ENCODE results near the gene TMC8.
A peak's percentile ranks its signal among the peaks of the same experiment; 100 is the strongest.

DNA sequence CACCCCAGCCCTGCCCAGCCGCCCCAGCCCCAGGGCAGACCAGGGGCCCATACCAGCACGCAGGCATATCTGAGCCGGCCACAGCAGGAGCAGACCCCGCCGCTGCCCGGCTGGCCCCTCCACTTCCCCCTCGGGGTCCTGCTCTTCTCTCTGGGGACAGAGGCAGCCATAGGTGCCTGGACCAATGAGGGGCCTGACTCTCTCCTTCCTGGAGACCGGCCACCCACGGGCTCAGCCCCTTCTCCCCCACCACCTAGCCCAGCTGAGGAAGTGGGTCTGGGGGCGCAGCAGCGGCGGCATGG, 5.8 kb upstream of the TMC8 start:
- TF ChIP-seq POLR2A (IDR thresholded peaks at IDR 0.05; ENCODE audit: low read depth, low read length), result 0 out of 2 replicates have a peak, but pooled peaks have one; percentile 38
- no peak for TF ChIP-seq POLR2AphosphoS5 (IDR thresholded peaks at IDR 0.05; ENCODE audit: low read depth, low read length)
- TF ChIP-seq PAX5 (IDR thresholded peaks at IDR 0.05; ENCODE audit: insufficient read depth, low read length, severe bottlenecking), result no peak
- TF ChIP-seq POU2F2 (IDR thresholded peaks at IDR 0.05; ENCODE audit: low read depth, low read length), result no peak
- no peak for TF ChIP-seq TAF1 (IDR thresholded peaks at IDR 0.05; ENCODE audit: low read depth, low read length)
- no peak for TF ChIP-seq SPI1 (IDR thresholded peaks at IDR 0.05; ENCODE audit: low read depth, low read length)

All from GM12891 (cell line).